Measurements from ENCODE around the gene UGGT1.

GRCh38 chr2:128234613-128235012 is 143.6 kb downstream of the UGGT1 start:
- TF ChIP-seq, protein P1, sequence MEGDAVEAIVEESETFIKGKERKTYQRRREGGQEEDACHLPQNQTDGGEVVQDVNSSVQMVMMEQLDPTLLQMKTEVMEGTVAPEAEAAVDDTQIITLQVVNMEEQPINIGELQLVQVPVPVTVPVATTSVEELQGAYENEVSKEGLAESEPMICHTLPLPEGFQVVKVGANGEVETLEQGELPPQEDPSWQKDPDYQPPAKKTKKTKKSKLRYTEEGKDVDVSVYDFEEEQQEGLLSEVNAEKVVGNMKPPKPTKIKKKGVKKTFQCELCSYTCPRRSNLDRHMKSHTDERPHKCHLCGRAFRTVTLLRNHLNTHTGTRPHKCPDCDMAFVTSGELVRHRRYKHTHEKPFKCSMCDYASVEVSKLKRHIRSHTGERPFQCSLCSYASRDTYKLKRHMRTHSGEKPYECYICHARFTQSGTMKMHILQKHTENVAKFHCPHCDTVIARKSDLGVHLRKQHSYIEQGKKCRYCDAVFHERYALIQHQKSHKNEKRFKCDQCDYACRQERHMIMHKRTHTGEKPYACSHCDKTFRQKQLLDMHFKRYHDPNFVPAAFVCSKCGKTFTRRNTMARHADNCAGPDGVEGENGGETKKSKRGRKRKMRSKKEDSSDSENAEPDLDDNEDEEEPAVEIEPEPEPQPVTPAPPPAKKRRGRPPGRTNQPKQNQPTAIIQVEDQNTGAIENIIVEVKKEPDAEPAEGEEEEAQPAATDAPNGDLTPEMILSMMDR (IDR thresholded peaks at IDR 0.05; ENCODE audit: borderline replicate concordance, extremely low read depth, low read length, poor library complexity, severe bottlenecking), result no peak
- no peak for TF ChIP-seq EZH2 (IDR thresholded peaks at IDR 0.05; ENCODE audit: borderline replicate concordance, low read depth, low read length, severe bottlenecking)
